ENCODE results near the gene MPRIP.
A peak's percentile ranks its signal among the peaks of the same experiment; 100 is the strongest.
"Not testable (repeated sequence)": the region's sequence is repeated elsewhere in the genome, so short reads cannot be mapped to it uniquely, and the experiment has no call there.

Gene MPRIP

DNA sequence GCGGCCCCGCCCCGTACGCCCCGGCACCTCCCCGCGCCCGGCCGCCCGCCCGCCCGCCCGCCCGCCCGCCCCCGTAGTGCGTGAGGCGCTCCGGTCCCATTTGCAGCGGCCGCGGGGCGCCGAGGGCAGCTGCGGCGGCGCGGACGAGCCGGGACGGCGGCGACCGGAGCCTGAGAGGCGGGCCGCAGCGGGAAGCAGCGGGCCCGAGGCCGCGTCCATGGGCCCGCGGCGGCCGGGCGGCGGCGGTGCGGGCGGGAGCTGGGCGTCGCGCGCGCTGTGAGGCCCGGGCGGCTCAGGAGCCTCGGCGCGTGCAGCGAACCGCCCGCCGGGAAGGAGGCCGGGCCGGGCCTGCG is at the start of gene MPRIP:
Gene MPRIP, plus strand, starts transcription at position 74 of the 353 bp plus-strand sequence. CDS start 392 bp downstream, outside the sequence.
- Histone ChIP-seq H3K36me3 (ENCODE audit: control insufficient read depth, low read depth, low read length) (no peaks in the 10 kb centered on the region), H3K4me3 (ENCODE audit: low read length) (peak within 1 kb of the TSS; percentile 95), H3K4me1 (ENCODE audit: control insufficient read depth, low read depth, low read length) (peaks cover 25% of the 10 kb centered on the region), H3K27ac (ENCODE audit: low read length) (no peak within 1 kb of the TSS), H3K27me3 (ENCODE audit: control insufficient read depth, insufficient read depth, low read length) (peaks cover 9% of the 10 kb centered on the region), H3K9ac (ENCODE audit: low read length) (peak within 1 kb of the TSS; percentile 69), H3K9me3 (ENCODE audit: control insufficient read depth, low read depth, low read length) (no peaks in the 10 kb centered on the region)

- Histone ChIP-seq H3K4me3 (ENCODE audit: low read length) (no peak overlapping the region), H3K27me3 (ENCODE audit: control insufficient read depth, insufficient read depth, low read length) (no peaks in the 10 kb centered on the region), H3K4me1 (ENCODE audit: control insufficient read depth, low read depth, low read length) (no peaks in the 10 kb centered on the region), H3K36me3 (ENCODE audit: control insufficient read depth, low read depth, low read length) (no peaks in the 10 kb centered on the region), H3K9ac (ENCODE audit: low read length) (no peak overlapping the region), H3K27ac (ENCODE audit: low read length) (no peak overlapping the region), H3K9me3 (ENCODE audit: control insufficient read depth, low read depth, low read length) (no peaks in the 10 kb centered on the region)
These were observed 47.6 kb upstream of the MPRIP start for GRCh38 chr17:16994631-16995030.

GRCh38 chr17:16995930-16996329 is 46.3 kb upstream of the MPRIP start:
- H3K4me1 ChIP-seq (ENCODE audit: control insufficient read depth, low read depth, low read length): no peaks in the 10 kb centered on the region
- no peaks in the 10 kb centered on the region for H3K36me3 ChIP-seq (ENCODE audit: control insufficient read depth, low read depth, low read length)
- H3K9ac ChIP-seq (ENCODE audit: low read length): no peak overlapping the region
- no peaks in the 10 kb centered on the region for H3K27me3 ChIP-seq (ENCODE audit: control insufficient read depth, insufficient read depth, low read length)
- H3K9me3 ChIP-seq (ENCODE audit: control insufficient read depth, low read depth, low read length): no peaks in the 10 kb centered on the region
- no peak overlapping the region for H3K27ac ChIP-seq (ENCODE audit: low read length)
- H3K4me3 ChIP-seq (ENCODE audit: low read length): no peak overlapping the region

GRCh38 chr17:16996726-16997125 is 45.5 kb upstream of the MPRIP start:
- H3K27me3 ChIP-seq (ENCODE audit: control insufficient read depth, insufficient read depth, low read length); H3K9ac ChIP-seq (ENCODE audit: low read length); H3K27ac ChIP-seq (ENCODE audit: low read length); H3K4me3 ChIP-seq (ENCODE audit: low read length); H3K9me3 ChIP-seq (ENCODE audit: control insufficient read depth, low read depth, low read length); H3K36me3 ChIP-seq (ENCODE audit: control insufficient read depth, low read depth, low read length); H3K4me1 ChIP-seq (ENCODE audit: control insufficient read depth, low read depth, low read length): not testable (repeated sequence)

DNA sequence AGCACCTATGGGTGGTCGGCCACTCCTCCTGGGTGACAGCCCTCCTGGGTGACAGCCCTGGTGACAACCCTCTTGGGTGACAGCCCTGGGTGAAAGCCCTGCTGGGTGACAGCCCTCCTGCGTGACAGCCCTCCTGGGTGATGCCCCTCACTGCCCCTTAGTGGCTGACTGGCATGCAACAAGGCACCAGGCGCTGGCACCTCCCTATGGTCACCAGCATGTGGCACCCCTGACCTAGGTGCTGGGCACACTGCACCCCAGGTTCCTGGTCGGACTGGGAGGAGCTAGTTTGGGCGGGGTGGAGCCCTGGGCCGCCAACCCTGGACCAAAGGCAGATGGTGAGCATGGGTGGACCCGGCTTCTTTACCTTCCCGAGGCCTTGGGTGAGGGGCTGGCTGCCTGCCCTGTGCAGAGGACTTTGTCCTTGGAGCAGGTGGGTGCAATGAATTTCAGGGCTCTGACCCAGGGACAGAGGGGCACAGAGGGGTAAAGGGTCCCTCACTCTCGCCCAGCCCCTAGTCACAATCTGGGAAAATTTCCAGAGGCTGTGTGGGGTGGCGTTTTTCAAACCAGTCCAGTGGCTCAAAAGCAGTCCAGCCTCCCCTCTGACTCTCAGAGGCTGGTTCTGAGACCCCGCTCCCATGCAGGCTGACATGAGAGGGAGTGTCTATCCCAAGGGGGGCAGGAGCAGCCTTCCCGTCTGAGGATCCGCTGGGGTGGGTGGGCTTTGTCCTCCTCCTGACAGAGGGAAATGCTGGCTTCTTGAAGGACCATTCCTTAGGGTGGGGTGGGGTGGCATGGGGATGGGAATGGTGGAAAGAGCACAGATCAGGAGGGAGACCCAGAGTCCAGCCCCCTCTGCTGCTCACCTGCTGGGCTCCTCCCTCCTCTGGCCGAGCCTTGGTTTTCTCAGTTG is 44.5 kb upstream of the MPRIP start:
- Histone ChIP-seq H3K4me3 (ENCODE audit: low read length) (no peak overlapping the region), H3K36me3 (ENCODE audit: control insufficient read depth, low read depth, low read length) (no peaks in the 10 kb centered on the region), H3K27ac (ENCODE audit: low read length) (no peak overlapping the region), H3K27me3 (ENCODE audit: control insufficient read depth, insufficient read depth, low read length) (no peaks in the 10 kb centered on the region), H3K9ac (ENCODE audit: low read length) (no peak overlapping the region), H3K9me3 (ENCODE audit: control insufficient read depth, low read depth, low read length) (no peaks in the 10 kb centered on the region), H3K4me1 (ENCODE audit: control insufficient read depth, low read depth, low read length) (no peaks in the 10 kb centered on the region)

DNA sequence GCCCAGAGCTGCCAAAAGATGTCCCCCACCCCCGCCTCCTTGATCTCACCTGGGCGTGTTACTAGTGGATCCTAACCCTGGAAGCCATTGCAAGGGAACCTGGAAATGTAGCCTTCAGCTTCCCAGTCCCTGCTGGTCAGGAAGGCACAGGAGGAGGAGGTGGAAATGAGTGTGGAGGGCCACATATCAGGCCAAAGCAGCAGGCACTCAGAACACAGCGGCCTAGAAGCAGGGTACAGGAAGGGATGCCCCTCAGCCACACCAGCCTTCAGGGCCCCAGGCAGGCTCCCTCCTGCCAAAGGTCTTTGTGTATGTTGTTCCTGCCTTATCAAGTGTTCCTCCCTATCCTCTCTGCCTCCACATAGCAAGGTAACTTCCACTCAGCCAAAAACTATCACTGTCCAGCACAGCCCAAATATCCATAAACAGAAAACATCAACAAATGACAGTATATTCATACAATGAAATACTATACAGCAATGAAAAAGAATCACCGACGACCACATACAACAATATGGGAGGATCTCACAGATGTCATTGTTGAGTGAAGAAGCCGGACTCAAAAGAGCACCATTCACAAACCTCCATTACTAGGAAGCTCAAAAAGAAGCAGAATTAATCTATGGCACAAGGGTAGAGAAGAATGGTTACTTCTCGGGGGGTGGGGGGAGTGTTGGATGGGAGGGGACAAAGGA is 42.2 kb upstream of the MPRIP start:
- Histone ChIP-seq H3K9ac (ENCODE audit: low read length) (no peak overlapping the region), H3K27me3 (ENCODE audit: control insufficient read depth, insufficient read depth, low read length) (no peaks in the 10 kb centered on the region), H3K27ac (ENCODE audit: low read length) (no peak overlapping the region), H3K9me3 (ENCODE audit: control insufficient read depth, low read depth, low read length) (no peaks in the 10 kb centered on the region), H3K4me3 (ENCODE audit: low read length) (no peak overlapping the region), H3K36me3 (ENCODE audit: control insufficient read depth, low read depth, low read length) (no peaks in the 10 kb centered on the region), H3K4me1 (ENCODE audit: control insufficient read depth, low read depth, low read length) (no peaks in the 10 kb centered on the region)

GRCh38 chr17:17001076-17001777 is 41.0 kb upstream of the MPRIP start:
- Histone ChIP-seq H3K36me3 (ENCODE audit: control insufficient read depth, low read depth, low read length) (no peaks in the 10 kb centered on the region), H3K27ac (ENCODE audit: low read length) (no peak overlapping the region), H3K4me1 (ENCODE audit: control insufficient read depth, low read depth, low read length) (no peaks in the 10 kb centered on the region), H3K27me3 (ENCODE audit: control insufficient read depth, insufficient read depth, low read length) (no peaks in the 10 kb centered on the region), H3K4me3 (ENCODE audit: low read length) (no peak overlapping the region), H3K9ac (ENCODE audit: low read length) (no peak overlapping the region), H3K9me3 (ENCODE audit: control insufficient read depth, low read depth, low read length) (no peaks in the 10 kb centered on the region)

GRCh38 chr17:17001874-17002520 is 40.3 kb upstream of the MPRIP start:
- H3K9me3 ChIP-seq (ENCODE audit: control insufficient read depth, low read depth, low read length): no peaks in the 10 kb centered on the region
- no peaks in the 10 kb centered on the region for H3K27me3 ChIP-seq (ENCODE audit: control insufficient read depth, insufficient read depth, low read length)
- H3K27ac ChIP-seq (ENCODE audit: low read length): no peak overlapping the region
- no peak overlapping the region for H3K4me3 ChIP-seq (ENCODE audit: low read length)
- no peaks in the 10 kb centered on the region for H3K36me3 ChIP-seq (ENCODE audit: control insufficient read depth, low read depth, low read length)
- no peaks in the 10 kb centered on the region for H3K4me1 ChIP-seq (ENCODE audit: control insufficient read depth, low read depth, low read length)
- H3K9ac ChIP-seq (ENCODE audit: low read length): no peak overlapping the region

- H3K36me3 ChIP-seq (ENCODE audit: control insufficient read depth, low read depth, low read length); H3K27me3 ChIP-seq (ENCODE audit: control insufficient read depth, insufficient read depth, low read length); H3K27ac ChIP-seq (ENCODE audit: low read length); H3K9ac ChIP-seq (ENCODE audit: low read length); H3K4me1 ChIP-seq (ENCODE audit: control insufficient read depth, low read depth, low read length); H3K4me3 ChIP-seq (ENCODE audit: low read length); H3K9me3 ChIP-seq (ENCODE audit: control insufficient read depth, low read depth, low read length): not testable (repeated sequence)
These were observed 39.2 kb upstream of the MPRIP start for GRCh38 chr17:17002731-17003715.

DNA sequence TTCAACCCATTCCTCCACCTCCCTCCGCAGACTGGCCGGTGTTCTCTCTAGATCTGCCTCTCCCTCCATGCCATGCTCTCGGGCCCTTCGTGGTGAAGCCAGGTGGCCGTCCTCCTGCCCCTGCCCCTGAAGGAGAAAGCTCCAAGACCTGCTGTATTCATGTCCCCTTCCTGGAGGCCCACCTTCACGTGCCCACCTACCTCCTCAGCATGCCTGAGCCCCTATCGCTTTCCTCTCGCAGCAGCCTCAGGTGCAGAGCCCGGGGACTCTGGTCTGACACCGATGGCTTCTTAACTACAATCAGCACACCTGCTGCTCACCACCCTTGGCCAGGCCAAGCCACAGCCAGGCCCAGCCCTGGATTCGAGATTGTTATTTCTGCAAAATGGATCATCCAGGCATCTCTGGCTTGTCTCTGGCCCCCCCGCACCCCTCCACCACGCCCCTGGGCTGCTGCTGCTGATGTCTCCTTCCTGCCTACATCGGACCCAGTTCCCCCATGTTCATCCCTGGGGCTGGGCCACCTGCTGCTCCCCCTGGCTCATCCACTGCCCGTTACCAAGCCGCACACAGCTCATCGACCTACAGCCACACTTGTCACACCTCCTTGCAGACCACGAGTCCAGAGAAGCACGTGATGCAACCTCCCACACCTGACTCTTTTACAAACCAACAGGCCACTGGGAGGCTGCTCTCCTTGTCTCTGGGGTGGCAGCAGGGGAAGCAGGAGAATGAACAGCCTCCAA is 37.8 kb upstream of the MPRIP start:
- no peak overlapping the region for H3K27ac ChIP-seq (ENCODE audit: low read length)
- no peaks in the 10 kb centered on the region for H3K36me3 ChIP-seq (ENCODE audit: control insufficient read depth, low read depth, low read length)
- H3K4me3 ChIP-seq (ENCODE audit: low read length): no peak overlapping the region
- no peak overlapping the region for H3K9ac ChIP-seq (ENCODE audit: low read length)
- no peaks in the 10 kb centered on the region for H3K9me3 ChIP-seq (ENCODE audit: control insufficient read depth, low read depth, low read length)
- no peaks in the 10 kb centered on the region for H3K4me1 ChIP-seq (ENCODE audit: control insufficient read depth, low read depth, low read length)
- H3K27me3 ChIP-seq (ENCODE audit: control insufficient read depth, insufficient read depth, low read length): no peaks in the 10 kb centered on the region
